GOT3 (cell line): ENCODE data around the gene HACE1.
"Not testable (repeated sequence)": the region's sequence is repeated elsewhere in the genome, so short reads cannot be mapped to it uniquely, and the experiment has no call there.

ENCODE experiments used
- DNase-seq: peaks from one replicate; lab custom pipeline; 2025; ENCODE audit warnings: mixed read lengths; lab: John Stamatoyannopoulos, UW

The HACE1 gene

DNA sequence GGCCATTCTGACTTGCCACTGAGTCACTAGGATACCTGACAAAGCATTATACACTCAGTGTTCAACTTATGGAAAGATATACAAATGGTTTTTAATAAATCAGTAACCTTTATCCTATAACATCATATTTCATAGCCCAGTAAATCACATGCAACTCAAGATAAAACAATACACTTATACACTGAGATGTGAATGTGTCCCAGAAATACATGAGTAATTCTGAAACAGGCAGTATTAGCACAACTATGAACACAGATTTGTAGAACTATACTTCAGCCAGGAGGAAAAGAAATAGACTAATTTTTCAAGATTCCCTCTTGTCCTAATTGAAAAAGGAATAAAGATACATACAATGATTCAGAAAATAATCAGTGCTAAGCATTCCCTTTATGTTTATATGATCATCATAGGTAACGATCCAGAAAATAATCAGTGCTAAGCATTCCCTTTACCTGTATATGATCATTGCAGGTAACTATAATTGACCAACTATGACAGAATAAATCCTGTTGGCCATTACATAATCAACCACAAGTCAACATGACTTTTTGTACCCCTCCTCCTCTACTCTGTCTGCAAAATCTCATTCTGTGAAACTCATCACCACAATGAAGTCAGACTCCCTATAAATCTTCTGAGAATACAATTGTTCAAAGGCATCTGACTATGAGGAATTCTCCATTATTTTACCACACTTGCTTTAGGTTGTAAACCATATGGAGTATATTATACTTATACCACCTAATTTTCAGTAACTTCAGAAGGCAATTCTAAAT lies 30.3 kb downstream of the HACE1 start:
- DNase-seq, result no peak

DNA sequence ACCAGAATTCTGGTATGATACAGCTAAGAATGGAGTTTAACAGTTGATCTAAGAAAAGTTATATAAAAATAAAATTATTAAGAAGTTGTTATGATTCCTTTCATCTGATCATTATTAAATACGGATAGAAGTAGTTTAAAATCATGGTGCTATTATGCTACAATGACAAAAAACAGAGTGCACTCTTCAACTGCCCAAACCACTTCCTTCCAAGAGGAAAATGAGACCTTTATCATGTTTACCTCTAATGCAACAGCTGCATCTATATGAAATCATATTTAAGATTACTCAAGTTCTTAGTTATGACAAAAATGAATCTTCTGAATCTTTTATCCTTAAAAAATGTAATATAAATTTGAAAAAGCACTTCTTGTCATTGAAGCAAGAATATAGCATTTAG lies 31.2 kb downstream of the HACE1 start:
- DNase-seq, result no peak

DNA sequence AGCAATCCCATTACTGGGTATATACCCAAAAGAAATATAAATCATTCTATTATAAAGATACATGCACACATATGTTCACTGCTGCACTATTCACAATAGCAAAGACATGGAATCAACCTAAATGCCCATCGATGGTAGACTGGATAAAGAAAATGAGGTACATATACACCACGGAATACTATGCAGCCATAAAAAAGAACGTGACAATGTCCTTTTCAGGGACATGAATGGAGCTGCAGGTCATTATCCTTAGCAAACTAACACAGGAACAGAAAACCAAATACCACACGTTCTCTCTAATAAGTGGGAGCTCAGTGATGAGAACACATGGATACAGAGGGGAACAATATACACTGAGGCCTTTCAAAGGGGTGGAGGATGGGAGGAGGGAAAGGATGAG lies 38.9 kb downstream of the HACE1 start:
- not testable (repeated sequence) for DNase-seq

DNA sequence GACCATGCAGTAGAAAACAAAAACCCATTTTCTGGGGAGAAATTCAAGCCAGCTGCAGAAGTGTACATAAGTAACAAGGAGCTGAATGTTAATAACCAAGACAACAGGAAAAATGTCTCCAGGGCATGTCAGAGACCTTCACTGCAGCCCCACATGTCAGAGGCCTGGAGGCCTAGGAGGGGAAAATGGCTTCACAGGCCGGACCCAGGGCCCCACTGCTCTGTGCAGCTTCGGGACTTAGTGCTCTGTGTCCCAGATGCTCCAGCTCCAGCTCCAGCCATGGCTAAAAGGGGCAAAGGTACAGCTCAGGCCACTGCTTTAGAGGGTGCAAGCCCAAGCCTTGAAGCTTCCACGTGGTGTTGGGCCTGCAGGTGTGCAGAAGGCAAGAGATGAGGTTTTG lies 43.6 kb downstream of the HACE1 start:
- no peak for DNase-seq

DNA sequence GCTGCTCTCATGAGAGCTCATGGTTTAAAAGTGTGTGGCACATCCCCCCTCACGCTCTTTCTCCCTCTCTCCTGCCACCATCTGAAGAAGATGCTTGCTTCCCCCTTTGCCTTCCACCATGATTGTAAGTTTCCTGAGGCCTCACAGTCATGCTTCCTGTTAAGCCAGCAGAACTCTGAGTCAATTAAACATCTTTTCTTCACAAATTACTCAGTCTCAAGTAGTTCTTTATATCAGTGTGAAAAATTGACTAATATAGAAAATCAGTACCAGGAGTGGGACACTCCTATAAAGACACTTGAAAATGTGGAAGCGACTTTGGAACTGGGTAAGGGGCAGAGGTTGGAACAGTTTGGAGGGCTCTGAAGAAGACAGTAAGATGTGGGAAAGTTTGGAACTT lies 45.0 kb downstream of the HACE1 start:
- no peak for DNase-seq

DNA sequence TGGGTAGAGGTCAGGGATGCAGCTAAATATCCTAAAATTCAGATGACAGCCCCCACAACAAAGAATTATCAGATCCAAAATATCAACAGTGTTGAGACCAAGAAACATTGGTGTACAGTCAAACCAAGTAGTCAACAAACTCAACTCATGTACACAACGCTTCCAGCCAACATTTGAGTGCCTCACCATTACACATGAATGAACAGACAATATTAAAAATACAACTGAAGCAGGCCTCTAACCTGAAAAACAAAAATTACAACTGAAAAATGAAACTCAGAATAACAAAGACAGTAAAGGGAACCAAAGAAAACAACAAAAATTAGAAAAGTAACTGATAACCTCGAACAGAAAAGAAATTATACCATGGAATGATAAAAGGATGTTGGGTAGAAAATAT lies 46.2 kb downstream of the HACE1 start:
- DNase-seq, result no peak

DNA sequence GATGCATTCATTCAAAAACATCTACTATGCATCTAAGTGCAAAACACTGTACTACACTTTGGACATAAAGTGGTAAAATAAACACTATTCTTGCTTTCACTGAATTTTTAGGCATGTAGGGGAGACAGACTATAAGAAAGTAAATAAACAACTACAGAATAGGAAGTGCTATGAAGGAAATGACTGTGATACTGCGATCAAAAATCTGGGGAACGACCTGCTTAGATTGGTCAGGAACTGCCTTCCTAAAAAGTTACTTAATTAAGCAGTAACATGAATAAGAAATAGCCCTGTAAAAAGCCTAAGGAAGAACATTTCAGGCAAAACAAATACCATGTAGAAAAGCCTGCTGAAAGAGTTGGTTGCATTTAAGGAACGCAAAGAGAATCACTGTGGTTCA lies 50.6 kb downstream of the HACE1 start:
- DNase-seq, result no peak

DNA sequence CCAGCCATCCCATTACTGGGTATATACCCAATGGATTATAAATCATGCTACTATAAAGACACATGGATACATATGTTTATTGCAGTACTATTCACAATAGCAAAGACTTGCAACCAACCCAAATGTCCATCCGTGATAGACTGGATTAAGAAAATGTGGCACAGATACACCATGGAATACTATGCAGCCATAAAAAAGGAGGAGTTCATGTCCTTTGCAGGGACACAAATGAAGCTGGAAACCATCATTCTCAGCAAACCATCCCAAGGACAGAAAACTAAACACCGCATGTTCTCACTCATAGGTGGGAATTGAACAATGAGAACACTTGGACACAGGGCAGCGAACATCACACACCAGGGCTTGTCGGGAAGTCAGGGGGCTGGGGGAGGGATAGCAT lies 54.4 kb downstream of the HACE1 start:
- not testable (repeated sequence) for DNase-seq

DNA sequence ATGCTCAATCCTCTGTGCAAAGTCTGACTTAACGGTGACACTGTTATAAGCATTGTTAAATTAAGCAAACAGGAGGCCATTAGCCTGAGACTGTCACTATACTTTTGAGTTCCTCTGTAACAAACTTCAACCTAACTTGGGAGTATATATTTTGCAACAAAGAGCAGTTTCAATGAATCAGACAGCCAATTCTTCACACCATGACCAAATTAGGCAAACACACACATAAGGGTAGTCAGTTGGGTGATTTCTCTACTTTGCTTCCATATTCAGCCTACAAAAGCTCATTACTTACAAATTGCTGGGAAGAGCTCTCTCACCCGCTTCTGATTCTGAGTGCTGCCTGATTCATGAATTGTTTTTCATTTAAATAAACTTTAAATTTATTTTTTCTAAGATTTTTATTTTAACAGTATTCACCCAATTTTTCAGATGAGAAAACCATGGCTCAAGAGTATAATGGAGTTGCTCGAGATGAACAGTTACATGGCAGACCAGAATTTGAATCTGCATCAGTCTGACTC lies 60.5 kb downstream of the HACE1 start:
- DNase-seq, result no peak

DNA sequence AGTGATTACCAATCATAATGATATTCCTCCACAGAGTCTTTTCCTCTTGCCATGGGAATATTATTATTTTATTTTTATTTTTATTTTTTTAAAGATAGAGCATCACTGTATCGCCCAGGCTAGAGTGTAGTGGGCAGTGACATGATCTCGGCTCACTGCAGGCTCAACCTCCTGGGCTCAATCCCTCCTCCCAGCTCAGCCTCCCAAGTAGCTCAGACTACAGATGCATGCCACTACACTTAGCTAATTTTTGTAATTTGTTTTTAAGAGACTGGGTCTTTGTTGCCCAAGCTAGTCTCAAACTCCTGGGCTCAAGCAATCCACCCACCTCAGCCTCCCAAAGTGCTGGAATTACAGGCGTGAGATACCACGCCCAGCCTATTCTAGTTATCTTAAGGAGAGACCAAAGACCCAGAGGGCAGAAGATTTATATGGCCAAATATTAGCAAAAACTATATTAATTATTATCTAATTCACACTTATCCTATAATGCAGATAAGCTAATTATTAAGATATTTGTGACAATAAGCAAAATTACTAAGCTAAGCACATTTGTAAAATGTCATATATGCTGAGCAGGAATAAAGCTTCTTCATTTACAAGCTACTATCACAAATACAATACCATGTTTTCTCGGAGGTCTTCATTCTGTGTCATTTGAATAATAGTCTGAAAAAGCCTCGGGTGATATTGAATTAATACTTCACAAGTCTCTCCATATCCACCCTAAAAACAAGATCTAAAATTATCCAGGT lies 63.5 kb downstream of the HACE1 start:
- DNase-seq, result no peak

DNA sequence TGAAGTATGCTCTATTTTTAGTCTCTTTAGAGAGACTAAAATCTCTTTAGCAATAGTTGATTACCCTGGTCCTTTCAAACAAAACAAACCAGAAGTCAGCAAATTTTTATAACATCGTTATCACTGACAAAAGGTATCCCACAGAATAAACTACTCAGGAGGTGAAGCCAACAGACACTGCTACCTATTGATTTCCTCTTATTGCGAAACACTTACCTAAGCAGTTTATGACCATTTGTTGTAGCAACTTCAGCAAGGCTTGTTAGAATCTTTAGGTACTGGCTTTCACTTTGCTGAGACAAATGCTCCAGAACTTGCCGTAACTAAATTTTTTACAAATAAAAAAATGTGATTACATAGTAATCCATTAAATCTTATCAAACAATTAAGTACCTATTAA lies 64.4 kb downstream of the HACE1 start:
- DNase-seq, result no peak

DNA sequence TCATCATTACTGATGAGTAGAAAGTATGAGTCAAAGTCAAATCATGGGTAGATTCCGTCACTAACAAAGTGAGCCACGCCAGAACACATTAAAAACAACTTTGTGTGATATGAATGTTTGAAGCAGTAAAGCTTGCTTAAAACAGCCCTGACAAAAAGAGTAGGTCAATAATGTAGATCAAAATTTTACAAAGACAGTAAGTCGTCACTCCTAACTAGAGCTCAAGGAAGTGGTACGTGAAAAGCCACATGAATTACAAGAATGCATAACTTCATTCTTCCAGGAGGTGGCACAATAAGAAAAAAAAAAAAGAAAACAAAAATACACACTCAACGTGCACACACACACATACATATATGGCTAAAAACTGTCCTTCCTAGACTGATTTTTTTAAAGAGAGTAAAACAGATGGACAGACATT lies 69.9 kb downstream of the HACE1 start:
- DNase-seq, result no peak

DNA sequence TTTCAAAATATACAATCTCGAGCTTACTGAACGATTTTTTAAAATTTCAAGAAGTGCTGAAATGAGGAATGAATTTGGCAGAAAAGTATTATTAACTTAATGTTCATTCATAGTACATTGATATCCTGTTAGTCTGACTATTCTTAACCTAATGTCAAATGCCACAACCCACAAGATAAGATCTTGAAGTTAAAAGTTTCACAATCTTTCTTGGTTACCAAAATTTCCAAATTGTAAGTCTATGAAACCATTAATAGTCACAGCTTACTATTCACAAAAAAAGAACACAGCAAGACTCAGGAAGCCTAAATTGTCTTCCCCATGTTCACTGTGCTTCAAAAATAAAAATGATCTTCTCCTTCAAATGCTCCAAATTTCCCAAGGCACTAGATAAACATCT lies 71.3 kb downstream of the HACE1 start:
- no peak for DNase-seq

DNA sequence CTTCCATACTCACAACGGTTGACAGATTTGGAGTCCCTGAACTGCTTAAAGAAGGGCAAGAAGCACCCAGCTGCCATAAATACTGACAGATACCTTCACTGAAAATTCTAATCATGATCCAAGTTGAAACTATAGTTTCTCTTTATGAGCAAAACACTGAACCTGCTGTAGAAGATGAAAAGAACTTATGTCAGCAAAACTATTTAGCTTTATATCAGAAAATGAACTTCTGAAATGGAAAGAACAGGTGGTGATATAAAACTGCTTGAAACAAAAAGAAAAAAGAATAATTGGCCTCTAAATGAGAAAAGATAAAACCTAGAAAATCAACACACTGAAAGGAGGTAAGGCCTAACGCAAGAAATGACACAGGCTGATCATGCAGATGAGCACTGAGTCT lies 72.4 kb downstream of the HACE1 start:
- no peak for DNase-seq

DNA sequence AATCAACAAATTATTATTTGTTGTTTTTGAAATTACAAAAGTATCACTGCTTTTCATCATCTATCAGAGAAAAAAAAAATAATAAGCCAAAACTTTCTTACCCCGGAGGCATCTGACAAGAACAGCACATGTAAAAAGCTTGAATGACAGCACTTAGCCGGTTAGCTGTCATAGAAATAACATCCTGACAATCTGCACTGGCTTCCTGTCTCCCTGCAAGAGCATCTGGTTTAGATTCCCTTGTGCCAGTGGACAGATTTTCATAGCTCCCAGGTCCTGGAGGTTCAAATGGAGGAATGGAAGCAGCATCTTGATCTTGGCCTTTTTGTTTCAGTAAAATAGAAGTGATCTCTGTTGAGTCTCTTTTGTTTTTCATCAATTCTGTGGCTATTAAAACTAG lies 74.8 kb downstream of the HACE1 start:
- DNase-seq, result no peak

DNA sequence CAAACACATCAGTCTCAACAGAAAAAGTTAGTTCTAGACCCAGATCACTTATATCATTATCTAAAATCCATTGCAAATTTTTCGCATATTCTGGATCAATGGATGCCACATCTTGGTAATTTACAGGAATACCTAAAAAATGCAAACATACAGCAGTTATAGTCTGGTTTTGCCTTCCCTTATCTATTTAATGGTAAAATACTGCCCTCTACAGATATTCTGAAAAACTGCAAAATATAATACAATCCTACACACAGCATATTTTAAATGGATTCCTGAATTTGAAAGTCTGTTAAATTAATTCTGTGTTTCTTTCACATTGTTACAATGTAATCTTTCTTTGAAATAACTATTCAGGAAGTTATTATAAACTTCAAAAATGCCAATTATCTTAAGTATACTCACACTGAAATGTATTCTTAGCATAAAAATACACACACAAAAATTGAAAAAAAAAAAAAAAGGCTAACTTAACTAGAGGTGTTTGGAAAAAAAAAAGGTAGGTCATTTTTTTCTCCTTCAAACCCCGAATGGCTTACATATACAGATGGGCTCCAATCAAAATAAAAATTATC lies 88.4 kb downstream of the HACE1 start:
- no peak for DNase-seq

DNA sequence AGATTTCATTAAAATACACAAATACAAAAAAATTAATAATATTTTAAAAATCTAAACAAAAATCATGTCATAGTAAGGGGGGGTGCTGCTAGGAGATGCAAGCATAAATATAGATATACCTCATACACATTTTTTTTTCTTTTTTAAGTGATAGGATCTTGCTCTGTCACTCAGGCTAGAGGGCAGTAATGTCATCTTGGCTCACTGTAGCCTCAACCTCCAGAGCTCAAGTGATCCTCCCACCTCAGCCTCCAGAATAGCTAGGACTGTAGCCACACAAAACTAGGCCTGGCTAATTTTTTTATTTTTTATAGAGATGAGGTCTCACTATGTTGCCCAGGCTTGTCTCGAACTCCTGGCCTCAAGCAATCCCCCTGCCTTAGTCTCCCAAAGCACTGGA lies 90.8 kb downstream of the HACE1 start:
- DNase-seq, result no peak

DNA sequence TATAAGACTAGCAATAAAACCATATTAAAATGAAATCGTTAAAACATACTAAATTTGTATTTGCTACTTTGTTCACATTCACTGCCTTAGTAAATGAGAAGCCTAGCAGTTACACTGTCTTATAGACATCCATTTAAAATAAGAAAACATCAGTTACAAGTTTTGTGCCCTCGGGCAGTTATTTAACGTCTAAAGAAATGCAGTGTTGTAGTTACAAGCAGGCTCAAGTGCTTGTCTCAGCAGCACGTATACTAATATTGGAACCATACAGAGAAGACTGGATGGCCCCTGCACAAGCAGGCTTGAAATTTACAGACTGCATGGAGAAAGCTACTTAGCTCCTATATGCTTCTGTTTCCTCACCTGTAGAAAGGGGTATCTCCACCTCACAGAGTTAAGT lies 93.1 kb downstream of the HACE1 start:
- DNase-seq, result no peak

DNA sequence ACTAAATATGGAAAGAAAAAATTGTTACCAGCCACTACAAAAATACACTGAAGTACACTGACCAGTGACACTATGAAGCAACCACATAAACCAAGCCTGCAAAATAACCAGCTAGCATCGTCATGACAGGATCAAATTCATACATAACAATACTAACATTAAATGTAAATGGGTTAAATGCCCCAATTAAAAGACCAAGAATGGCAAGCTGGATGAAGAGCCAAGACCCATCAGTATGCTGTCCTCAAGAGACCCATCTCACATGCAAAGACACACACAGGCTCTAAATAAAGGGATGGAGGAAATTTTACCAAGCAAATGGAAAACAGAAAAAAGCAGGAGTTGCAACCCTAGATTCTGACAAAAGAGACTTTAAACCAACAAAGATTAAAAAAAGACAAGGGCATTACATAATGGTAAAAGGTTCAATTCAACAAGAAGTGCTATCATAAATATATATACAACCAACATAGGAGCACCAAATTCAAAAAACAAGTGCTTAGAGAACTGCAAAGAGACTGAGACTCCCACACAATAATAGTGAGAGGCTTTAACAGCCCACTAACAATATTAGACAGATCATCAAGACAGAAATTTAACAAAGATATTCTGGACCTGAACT lies 104.8 kb downstream of the HACE1 start:
- DNase-seq, result no peak

DNA sequence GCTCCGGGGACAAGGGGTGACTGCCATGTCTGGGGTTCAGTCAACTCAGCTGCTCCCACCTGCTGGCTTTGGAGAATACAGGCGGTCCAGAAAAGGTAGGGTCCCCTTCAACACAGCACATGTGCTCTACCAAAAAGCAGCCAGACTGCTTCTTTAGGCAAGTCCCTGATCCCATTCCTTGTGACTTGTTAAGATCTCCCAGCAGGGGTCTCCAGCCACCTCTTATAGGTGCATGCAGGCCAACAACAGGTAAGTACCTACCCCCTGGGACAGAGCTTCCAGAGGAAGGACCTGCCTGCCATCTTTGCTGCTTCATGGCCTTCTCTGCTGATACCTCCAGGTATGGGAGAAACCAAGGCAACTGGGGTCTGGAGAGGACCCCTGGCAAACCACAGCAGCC lies 106.5 kb downstream of the HACE1 start:
- no peak for DNase-seq

DNA sequence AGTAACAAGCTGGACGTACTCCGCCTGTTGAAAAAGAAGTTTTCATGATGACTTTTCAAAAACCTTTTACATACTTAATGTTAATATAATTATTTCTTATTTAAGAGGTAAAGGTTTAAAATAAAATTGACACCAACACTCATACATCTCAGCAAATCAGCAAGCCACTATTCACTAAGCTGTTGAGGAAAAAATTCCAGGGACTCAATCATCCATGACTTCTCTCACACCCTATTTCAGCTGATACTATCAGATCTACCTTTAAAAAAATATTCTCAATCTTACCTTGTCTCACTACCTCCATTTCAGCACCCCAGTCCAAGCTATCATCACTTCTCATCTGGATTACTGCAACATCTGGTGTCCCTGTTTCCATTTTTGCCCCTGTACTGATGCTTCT lies 109.3 kb downstream of the HACE1 start:
- no peak for DNase-seq

DNA sequence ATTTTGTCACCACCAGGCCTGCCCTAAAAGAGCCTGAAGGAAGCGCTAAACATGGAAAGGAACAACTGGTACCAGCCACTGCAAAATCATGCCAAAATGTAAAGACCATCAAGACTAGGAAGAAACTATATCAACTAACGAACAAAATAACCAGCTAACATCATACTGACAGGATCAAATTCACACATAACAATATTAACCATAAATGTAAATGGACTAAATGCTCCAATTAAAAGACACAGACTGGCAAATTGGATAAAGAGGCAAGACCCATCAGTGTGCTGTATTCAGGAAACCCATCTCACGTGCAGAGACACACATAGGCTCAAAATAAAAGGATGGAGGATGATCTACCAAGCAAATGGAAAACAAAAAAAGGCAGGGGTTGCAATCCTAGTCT lies 120.6 kb downstream of the HACE1 start:
- not testable (repeated sequence) for DNase-seq

DNA sequence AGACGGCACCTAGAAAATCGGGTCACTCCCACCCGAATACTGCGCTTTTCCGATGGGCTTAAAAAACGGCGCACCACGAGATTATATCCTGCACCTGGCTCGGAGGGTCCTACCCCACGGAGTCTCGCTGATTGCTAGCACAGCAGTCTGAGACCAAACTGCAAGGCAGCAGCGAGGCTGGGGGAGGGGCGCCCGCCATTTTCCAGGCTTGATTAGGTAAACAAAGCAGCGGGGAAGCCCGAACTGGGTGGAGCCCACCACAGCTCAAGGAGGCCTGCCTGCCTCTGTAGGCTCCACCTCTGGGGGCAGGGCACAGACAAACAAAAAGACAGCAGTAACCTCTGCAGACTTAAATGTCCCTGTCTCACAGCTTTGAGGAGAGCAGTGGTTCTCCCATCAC lies 122.2 kb downstream of the HACE1 start:
- not testable (repeated sequence) for DNase-seq
